GM19351 (cell line): ENCODE data around the gene FSTL4.

ENCODE experiments used
- ATAC-seq: cut with Tn5 transposase; IDR thresholded peaks from one replicate; pipeline ENCODE4 v1.9.1; 2021; ENCODE audit warnings: mild to moderate bottlenecking, moderate library complexity; ENCODE audit not compliant: unreplicated experiment

The FSTL4 gene

DNA sequence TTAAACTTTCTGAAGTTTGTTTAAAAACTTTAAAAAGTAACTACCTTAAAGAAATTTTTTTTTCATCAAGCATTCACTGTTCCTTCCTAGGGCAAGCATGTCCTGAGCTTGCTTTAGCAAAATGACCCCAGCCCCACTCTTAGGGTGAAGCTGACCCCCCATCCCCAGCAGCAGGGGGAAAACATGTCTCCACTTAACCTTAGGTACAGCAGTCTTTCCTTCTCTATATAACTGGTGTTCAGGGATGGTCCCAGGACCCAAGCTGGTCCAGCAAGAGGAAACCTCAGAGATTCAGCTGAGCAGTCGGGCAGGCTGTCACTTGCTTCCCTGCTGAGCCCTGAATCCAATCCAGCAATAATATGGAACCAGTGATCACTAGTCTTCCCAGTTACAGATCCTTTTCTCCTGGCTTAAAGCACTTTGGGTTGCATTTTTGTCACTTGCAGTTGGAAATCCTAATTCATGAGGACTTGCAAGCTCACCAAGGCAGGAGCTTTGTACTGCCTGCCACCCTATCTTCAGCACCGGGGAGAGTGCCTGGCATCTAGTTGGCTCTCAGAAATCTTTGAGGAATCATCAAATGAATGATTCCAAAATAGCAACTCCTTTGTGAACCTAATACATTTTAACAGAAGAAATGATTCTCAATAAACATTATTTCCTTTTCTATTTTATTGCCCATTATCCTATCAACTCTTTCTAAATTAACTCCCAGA, 91.2 kb downstream of the FSTL4 start:
- no peak for ATAC-seq

- ATAC-seq: no peak
Observed at GRCh38 chr5:133520062-133520461, 92.3 kb downstream of the FSTL4 start.

- no peak for ATAC-seq
Observed at GRCh38 chr5:133519191-133519590, 93.2 kb downstream of the FSTL4 start.

DNA sequence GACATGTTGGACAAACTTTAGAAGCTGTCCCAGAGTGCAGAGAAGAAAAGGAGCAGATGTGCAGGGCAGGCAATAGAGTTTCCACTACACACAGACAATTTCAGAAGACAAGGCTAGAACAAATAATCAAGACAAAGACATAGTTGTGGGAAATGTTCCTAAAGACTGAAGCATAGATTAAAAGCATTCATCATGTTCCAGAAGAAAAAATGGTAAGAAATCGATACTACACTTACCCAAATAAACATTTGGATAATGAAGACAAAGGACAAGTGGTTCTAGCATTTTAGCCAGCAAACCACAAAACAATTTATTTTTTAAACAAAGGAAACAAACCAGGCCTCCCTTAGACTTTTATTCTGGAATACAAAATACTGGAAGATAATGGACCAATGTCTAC, 97.9 kb downstream of the FSTL4 start:
- ATAC-seq: no peak

DNA sequence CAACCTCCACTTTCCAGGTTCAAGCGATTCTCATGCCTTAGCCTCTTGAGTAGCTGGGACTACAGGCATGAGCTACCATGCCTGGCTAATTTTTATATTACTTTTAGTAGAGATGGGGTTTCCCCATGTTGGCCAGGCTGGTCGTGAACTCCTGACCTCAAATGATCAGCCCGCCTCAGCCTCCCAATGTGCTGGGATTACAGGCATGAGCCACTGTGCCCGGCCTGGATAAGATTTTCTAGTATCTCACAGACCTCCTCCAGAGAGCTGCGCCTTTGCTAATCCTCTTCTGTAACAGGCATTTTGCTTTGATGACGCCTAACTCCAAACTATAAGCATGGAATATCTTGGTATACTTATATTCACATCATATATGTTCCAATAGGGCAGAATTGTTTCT, 99.4 kb downstream of the FSTL4 start:
- ATAC-seq: no peak

- no peak for ATAC-seq
Observed at GRCh38 chr5:133511653-133512235, 100.6 kb downstream of the FSTL4 start.

GRCh38 chr5:133510634-133511262, 101.6 kb downstream of the FSTL4 start:
- ATAC-seq: no peak

DNA sequence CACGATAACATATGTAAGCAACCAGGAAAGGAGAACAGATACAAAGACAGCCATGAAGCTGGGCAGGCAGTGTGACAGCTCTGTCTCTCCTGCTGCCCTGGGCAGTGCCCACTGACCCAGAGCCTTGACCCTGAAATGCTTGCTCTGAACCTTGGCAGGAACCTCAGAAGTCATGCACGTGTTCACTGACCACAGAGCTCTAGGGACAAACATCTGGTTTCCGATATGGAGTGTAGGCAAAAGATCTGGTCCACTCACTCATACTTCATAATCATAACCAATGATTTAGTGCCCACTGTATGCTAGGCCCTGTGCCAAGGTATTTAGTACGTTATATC, 102.6 kb downstream of the FSTL4 start:
- ATAC-seq: no peak

GRCh38 chr5:133508845-133509741, 103.2 kb downstream of the FSTL4 start:
- ATAC-seq: no peak

DNA sequence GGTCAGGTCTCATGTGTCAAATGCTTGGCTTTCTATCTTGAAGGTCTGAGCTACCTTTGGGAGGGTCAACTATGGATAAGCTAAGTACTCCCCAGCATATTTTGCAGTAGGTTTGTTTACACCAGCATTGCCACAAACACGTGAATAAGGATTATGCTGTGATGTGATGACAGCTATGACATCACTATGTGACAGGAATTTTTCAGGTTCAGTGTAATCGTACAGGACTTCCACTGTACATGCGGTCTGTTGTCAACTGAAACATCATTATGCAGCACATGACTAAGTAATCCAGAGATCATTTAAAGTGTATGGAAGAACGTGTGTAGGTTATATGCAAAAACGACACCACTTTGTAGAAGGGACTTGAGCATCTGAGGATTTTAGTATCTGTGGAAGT, 104.0 kb downstream of the FSTL4 start:
- no peak for ATAC-seq

DNA sequence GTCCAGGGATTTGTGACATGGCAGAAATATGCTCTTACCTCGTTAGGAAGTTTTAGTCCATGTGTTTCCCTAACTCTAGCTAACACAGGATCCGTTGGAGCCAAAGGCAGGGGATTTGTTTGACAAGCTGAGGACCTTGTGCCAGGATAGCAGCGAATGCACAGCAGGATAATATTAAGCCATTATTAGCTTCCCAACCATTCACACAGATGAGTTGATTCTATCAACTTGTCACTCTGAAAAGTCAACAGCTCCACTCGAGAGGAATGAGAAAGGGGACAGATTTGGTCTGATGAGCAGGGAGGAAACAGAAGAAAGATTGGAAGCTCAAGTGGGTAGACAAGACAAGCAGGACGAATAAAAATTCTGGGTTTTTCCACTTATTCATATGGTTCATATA, 106.2 kb downstream of the FSTL4 start:
- no peak for ATAC-seq

DNA sequence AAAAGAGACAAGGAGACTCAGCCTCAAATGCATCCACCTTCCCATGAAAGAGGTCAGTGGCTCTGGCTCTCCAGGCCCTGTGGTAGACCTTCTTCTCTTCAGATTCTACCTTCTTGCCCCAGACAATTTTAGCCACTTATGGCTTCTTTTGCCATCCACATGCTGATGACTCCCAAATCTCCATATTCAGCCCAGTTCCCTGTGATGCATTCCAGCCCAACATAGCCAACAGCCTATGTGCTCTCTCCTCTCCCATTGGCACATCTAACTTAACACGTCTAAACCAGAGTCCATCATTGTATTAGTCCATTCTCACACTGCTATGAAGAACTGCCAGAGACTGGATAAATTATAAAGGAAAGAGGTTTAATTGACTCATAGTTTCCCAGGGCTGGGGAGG, 108.8 kb downstream of the FSTL4 start:
- ATAC-seq: no peak

GRCh38 chr5:133499895-133500294, 112.4 kb downstream of the FSTL4 start:
- ATAC-seq: no peak

- ATAC-seq: no peak
Observed at GRCh38 chr5:133497608-133498348, 114.6 kb downstream of the FSTL4 start.

DNA sequence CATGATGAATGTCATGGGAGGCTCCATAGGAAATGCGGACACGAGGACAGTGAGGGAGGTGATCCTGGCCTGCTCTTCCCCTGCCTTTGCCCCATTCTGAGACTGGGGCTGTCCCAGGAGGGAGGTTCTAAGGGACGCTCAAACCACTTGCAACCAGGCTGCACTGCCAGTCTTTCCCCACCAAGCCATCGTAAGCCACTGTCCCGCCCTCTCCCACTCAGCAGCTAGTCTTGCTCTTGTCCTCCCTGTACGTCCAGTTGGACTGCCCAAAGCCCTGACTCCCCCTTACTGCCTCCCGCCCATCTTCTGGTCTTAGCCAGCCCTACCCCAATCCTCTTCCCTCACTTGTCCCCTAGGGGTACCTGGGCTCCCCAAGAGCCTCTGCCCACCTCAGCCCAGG, 115.7 kb downstream of the FSTL4 start:
- ATAC-seq: no peak

DNA sequence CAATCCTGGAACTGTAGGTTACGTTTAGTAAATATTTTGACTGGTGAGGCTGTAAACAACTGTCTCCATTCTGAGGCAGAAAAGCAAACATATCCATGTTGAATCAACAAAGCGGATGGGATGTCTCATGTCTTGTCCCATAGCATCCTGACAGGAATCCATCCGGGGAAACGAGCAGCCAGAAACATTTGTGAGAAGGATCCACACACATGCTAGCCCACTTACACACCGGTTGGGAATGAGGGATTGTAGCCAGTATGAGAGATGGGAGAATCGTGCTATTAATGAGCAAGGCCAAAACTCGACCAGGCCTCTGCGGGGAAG, 117.5 kb downstream of the FSTL4 start:
- ATAC-seq: no peak

DNA sequence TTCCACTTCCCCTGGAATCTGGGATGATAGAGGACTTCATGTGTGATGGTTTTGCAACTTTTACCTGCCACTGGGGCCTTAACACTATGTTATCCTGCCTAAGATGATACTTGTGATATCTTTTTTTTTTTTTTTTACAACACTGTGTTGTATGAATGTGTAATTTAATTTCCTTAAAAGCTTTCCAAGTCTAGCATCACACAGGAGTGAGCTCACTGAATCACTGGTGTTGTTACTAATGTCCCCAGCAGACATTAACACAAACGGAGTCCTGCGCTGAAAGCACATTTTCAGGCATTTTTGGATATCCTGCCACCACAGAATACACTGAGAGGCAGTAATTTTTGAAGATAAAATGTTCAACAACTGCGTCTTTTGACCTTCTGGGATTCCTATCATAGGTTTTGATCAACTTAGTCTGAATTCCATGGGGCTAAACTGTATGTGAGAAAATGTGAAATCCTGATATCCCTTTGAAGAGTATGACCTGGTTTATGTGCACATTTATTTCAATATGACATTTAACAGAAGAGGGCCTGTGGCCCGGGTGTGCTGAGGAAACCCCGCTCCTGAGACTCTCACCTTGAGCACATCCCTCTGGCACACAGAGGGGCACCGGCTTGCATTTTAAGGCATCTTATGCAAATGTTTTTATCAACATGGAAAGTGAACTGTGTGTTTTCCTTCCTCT, 118.0 kb downstream of the FSTL4 start:
- ATAC-seq: no peak

DNA sequence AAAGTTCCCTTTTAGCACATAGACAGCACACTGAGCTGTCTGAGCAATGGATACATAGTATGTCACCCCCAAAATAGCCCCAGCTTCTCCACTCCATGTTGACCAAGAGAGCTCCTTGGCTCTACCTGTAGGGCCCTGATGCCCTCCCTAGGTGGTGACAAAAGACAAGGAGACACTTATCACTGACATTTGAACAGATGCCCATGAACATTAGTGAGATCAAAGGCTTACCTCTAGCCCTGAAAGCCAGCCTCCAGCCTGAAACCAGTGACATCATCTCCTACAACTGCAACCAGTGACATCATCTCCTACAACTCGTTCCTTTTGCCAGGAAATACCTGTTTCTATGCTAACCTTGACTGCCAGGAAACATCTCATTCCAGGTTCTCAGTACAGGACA, 122.7 kb downstream of the FSTL4 start:
- ATAC-seq: peak; percentile 56

- ATAC-seq: no peak
Observed at GRCh38 chr5:133487093-133487492, 125.2 kb downstream of the FSTL4 start.

- no peak for ATAC-seq
Observed at GRCh38 chr5:133485468-133485867, 126.9 kb downstream of the FSTL4 start.
